Activated CD8-positive, alpha-beta memory T cell treated with anti-CD3 and anti-CD28 coated beads for 4 hours (primary cell): ENCODE measurements around the gene PPP1R2C.

Experiments used
- DNase-seq, 2 donors: peaks; one replicate each; pipeline ENCODE4 v3.0.0-alpha.2; 2020; ENCODE audit warnings: low read depth in 2 of 2

PPP1R2C gene

GRCh38 chrX:42778096-42778495 lies at the start of gene PPP1R2C:
PPP1R2C (minus strand) TSS chrX:42778163; CDS start chrX:42778079, 84 bp downstream.
- DNase-seq: no peak

- DNase-seq: no peak
Measured at GRCh38 chrX:42825201-42825600, 47.2 kb upstream of the PPP1R2C start.

GRCh38 chrX:42824541-42824940 lies 46.6 kb upstream of the PPP1R2C start:
- DNase-seq: no peak

- DNase-seq: no peak
Measured at GRCh38 chrX:42823443-42823842, 45.5 kb upstream of the PPP1R2C start.

- DNase-seq: no peak
Measured at GRCh38 chrX:42821803-42822443, 44.0 kb upstream of the PPP1R2C start.

- DNase-seq: no peak
Measured at GRCh38 chrX:42818151-42818921, 40.4 kb upstream of the PPP1R2C start.

- DNase-seq: no peak
Measured at GRCh38 chrX:42809569-42809968, 31.6 kb upstream of the PPP1R2C start.

- no peak for DNase-seq
Measured at GRCh38 chrX:42807393-42807792, 29.4 kb upstream of the PPP1R2C start.

- no peak for DNase-seq
Measured at GRCh38 chrX:42804524-42804923, 26.6 kb upstream of the PPP1R2C start.

GRCh38 chrX:42803320-42803719 lies 25.4 kb upstream of the PPP1R2C start:
- no peak for DNase-seq

- DNase-seq: no peak
Measured at GRCh38 chrX:42797651-42798269, 19.8 kb upstream of the PPP1R2C start.

- no peak for DNase-seq
Measured at GRCh38 chrX:42783451-42783850, 5.5 kb upstream of the PPP1R2C start.

- DNase-seq: no peak
Measured at GRCh38 chrX:42776195-42776594, 1.8 kb downstream of the PPP1R2C start.

GRCh38 chrX:42772874-42773273 lies 5.1 kb downstream of the PPP1R2C start:
- no peak for DNase-seq

- no peak for DNase-seq
Measured at GRCh38 chrX:42771506-42772335, 6.2 kb downstream of the PPP1R2C start.

- DNase-seq: no peak
Measured at GRCh38 chrX:42770566-42770965, 7.4 kb downstream of the PPP1R2C start.

GRCh38 chrX:42759881-42760280 lies 18.1 kb downstream of the PPP1R2C start:
- no peak for DNase-seq

GRCh38 chrX:42755815-42756214 lies 22.1 kb downstream of the PPP1R2C start:
- DNase-seq: no peak

- DNase-seq: no peak
Measured at GRCh38 chrX:42754603-42755002, 23.4 kb downstream of the PPP1R2C start.

GRCh38 chrX:42754115-42754514 lies 23.8 kb downstream of the PPP1R2C start:
- DNase-seq: no peak

- DNase-seq: no peak
Measured at GRCh38 chrX:42752730-42753129, 25.2 kb downstream of the PPP1R2C start.

GRCh38 chrX:42751573-42751972 lies 26.4 kb downstream of the PPP1R2C start:
- DNase-seq: no peak
